ENCODE data around the gene OR6K6.

DNA sequence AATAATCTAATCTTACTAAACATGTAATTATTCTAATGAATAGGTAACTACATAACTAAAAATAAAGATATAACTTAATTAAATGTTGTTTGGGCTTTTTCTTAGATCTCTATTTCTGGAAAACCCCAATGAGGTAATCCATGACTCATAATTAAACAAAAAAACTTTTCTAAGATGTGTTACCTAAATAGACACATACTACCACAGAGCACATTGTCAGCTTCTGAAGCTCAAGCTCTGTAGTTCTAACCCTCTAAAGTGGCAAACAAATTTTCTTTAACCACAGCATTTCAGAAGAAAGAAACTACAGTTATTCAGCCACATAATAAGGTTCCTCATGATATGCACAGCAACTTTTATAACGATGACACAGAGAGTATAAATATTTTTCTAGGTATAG, 38.2 kb upstream of the OR6K6 start:
- TF ChIP-seq CTCF (conservative IDR thresholded peaks at IDR 0.05; ENCODE audit: low read depth, low read length) (no peak), EZH2 (IDR thresholded peaks at IDR 0.05; ENCODE audit: borderline replicate concordance, low read depth, low read length, poor library complexity, severe bottlenecking) (no peak)
